ENCODE measurements around the gene PCMTD2.

DNA sequence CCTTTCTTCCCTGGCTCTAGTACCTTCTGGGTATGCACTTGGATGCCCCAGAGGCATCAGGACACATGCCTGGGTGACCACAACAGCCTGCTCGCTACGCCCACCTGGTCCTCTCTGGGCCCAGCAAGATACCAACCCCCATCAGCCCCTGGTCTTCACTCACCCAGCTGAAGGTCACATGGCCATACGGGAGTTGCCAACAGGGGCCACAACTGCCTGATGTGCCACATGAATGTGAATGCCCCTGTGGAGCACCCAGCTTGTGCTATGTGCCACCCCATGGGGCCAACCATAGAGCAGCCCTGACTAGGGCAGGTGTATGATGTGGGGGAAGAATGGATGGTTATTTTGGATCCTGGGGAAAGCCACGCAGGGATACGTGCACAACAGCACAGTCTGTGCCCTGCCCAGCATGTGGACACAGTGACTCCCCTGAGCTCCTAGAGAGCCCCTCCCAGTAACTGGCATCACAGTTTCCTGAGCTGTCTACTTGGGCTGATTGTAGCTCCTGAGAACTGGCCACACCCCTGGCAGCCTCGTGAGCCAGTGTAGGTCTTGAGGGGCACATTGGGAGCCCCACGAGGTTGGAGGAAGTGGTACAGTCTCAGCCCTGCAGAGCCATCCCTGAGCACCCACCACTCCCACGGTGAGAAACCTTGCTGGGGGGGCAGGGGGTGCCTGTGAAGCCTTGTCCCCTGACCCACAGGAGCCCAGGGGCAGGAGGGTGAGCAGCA, 10.5 kb upstream of the PCMTD2 start:
- TF ChIP-seq, protein P1, sequence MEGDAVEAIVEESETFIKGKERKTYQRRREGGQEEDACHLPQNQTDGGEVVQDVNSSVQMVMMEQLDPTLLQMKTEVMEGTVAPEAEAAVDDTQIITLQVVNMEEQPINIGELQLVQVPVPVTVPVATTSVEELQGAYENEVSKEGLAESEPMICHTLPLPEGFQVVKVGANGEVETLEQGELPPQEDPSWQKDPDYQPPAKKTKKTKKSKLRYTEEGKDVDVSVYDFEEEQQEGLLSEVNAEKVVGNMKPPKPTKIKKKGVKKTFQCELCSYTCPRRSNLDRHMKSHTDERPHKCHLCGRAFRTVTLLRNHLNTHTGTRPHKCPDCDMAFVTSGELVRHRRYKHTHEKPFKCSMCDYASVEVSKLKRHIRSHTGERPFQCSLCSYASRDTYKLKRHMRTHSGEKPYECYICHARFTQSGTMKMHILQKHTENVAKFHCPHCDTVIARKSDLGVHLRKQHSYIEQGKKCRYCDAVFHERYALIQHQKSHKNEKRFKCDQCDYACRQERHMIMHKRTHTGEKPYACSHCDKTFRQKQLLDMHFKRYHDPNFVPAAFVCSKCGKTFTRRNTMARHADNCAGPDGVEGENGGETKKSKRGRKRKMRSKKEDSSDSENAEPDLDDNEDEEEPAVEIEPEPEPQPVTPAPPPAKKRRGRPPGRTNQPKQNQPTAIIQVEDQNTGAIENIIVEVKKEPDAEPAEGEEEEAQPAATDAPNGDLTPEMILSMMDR (IDR thresholded peaks at IDR 0.05) = no peak
- TF ChIP-seq POLR2AphosphoS5 (IDR thresholded peaks at IDR 0.05; ENCODE audit: low read depth, low read length) (no peak), TCF12 (IDR thresholded peaks at IDR 0.05) (no peak), RCOR1 (IDR thresholded peaks at IDR 0.05; ENCODE audit: low read length) (no peak), NFIC (IDR thresholded peaks at IDR 0.05; ENCODE audit: borderline replicate concordance) (no peak)
